Adrenal gland (tissue), 5 donors: ENCODE results near the gene TMEM184C.

Experiments used
- CTCF ChIP-seq, 6 experiments: fragments of 450-650 bp in 4 of 6; fragments of 200-600 bp in 2 of 6; sonication (generic) in 1 of 6; IDR thresholded peaks; 1 replicate in 5 of 6; 2 replicates in 1 of 6; pipeline versions ENCODE4 v1.5.1 to v1.8.0; 2016 to 2021; ENCODE audit warnings: antibody characterized with exemption in 6 of 6, mild to moderate bottlenecking in 2 of 6, moderate library complexity in 1 of 6
- POLR2A ChIP-seq, 2 donors: fragments of 450-650 bp; IDR thresholded peaks; one replicate each; pipeline ENCODE4 v1.6.1; 2017; ENCODE audit warnings: antibody characterized with exemption in 2 of 2, mild to moderate bottlenecking in 2 of 2, moderate library complexity in 1 of 2
- donor health status: DM: no; HTN: no; CAD: no.

GRCh38 chr4:147581606-147582350 is 35.4 kb upstream of the TMEM184C start:
- TF ChIP-seq CTCF (IDR thresholded peaks at IDR 0.05): no peak
- TF ChIP-seq POLR2A (IDR thresholded peaks at IDR 0.05): no peak
